IMR-90 (cell line): ENCODE measurements around the gene NAA38.
"Not testable (repeated sequence)": the region's sequence is repeated elsewhere in the genome, so short reads cannot be mapped to it uniquely, and the experiment has no call there.

Source experiments
- RAD21 ChIP-seq: IDR thresholded peaks from 2 replicates; pipeline ENCODE4 v1.6.1; 2012; ENCODE audit warnings: low read length, improper control_type of control experiment
- RCOR1 ChIP-seq: IDR thresholded peaks from 2 replicates; pipeline ENCODE4 v1.6.1; 2012; ENCODE audit warnings: mild to moderate bottlenecking, low read length, improper control_type of control experiment; ENCODE audit not compliant: insufficient replicate concordance
- TF ChIP-seq, protein P1 (sequence below): conservative IDR thresholded peaks from 2 replicates; pipeline ENCODE4 v1.5.1; 2012; ENCODE audit warnings: mild to moderate bottlenecking, low read depth, low read length, improper control_type of control experiment

DNA sequence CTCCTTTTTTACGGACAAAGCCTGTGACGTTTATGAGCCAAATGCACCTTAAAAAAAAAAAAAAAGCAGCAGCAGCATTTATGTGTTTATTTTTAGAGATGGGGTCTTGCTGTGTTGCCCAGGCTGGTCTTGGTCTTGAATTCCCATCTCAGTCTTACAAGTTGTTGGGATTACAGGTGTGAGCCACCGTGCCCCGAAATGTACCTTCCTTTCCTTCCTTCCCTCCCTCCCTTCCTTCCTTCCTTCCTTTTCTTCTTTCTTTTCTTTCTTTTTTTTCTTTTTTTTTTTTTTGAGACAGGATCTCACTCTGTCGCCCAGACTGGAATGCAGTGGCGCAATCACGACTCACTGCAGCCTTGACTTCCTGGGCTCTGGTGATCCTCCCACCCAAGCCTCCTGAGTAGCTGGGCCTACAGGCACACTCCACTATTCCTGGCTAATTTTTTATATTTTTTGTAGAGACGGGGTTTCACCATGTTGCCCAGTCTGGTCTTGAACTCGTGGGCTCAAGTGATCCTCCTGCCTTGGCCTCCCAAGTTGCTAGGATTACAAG is 47.5 kb downstream of the NAA38 start:
- not testable (repeated sequence) for TF ChIP-seq RAD21, RCOR1
- TF ChIP-seq, protein P1, sequence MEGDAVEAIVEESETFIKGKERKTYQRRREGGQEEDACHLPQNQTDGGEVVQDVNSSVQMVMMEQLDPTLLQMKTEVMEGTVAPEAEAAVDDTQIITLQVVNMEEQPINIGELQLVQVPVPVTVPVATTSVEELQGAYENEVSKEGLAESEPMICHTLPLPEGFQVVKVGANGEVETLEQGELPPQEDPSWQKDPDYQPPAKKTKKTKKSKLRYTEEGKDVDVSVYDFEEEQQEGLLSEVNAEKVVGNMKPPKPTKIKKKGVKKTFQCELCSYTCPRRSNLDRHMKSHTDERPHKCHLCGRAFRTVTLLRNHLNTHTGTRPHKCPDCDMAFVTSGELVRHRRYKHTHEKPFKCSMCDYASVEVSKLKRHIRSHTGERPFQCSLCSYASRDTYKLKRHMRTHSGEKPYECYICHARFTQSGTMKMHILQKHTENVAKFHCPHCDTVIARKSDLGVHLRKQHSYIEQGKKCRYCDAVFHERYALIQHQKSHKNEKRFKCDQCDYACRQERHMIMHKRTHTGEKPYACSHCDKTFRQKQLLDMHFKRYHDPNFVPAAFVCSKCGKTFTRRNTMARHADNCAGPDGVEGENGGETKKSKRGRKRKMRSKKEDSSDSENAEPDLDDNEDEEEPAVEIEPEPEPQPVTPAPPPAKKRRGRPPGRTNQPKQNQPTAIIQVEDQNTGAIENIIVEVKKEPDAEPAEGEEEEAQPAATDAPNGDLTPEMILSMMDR, result not testable (repeated sequence)
